NT2/D1 (cell line): ENCODE data around the gene ATG9B.

ENCODE experiments used
- DNase-seq: peaks from one replicate; pipeline ENCODE4 v3.0.0-alpha.2; 2011; ENCODE audit warnings: low read depth, low spot score
- H3K27me3 ChIP-seq: 2 replicates; pipeline ENCODE4 v1.6.0; 2011; ENCODE audit warnings: mild to moderate bottlenecking; ENCODE audit not compliant: insufficient read length, insufficient read depth
- H3K36me3 ChIP-seq: 2 replicates; pipeline ENCODE4 v1.6.1; 2011; ENCODE audit warnings: mild to moderate bottlenecking, low read length, mixed read lengths; ENCODE audit not compliant: insufficient read depth, insufficient read length
- H3K4me1 ChIP-seq: 2 replicates; pipeline ENCODE4 v1.5.1; 2011; ENCODE audit not compliant: insufficient read depth, insufficient read length
- H3K4me3 ChIP-seq: 2 replicates; pipeline ENCODE4 v1.5.1; 2011; ENCODE audit warnings: low read depth; ENCODE audit not compliant: insufficient read length
- H3K9ac ChIP-seq: 2 replicates; pipeline ENCODE4 v1.6.0; 2011; ENCODE audit warnings: low read depth; ENCODE audit not compliant: insufficient read length
- H3K9me3 ChIP-seq: 2 replicates; pipeline ENCODE4 v1.5.1; 2011; ENCODE audit warnings: mild to moderate bottlenecking, low read length; ENCODE audit not compliant: insufficient read depth
- SUZ12 ChIP-seq: IDR thresholded peaks from 2 replicates; pipeline ENCODE4 v1.6.1; 2011; ENCODE audit not compliant: insufficient read length, insufficient read depth; ENCODE audit errors: extremely low read depth
- YY1 ChIP-seq: IDR thresholded peaks from 2 replicates; pipeline ENCODE4 v1.6.1; 2011; ENCODE audit not compliant: insufficient read length, insufficient read depth
- ZNF274 ChIP-seq: IDR thresholded peaks from 2 replicates; pipeline ENCODE4 v1.6.1; 2011; ENCODE audit warnings: mild to moderate bottlenecking, low read depth, low read length

ATG9B gene

DNA sequence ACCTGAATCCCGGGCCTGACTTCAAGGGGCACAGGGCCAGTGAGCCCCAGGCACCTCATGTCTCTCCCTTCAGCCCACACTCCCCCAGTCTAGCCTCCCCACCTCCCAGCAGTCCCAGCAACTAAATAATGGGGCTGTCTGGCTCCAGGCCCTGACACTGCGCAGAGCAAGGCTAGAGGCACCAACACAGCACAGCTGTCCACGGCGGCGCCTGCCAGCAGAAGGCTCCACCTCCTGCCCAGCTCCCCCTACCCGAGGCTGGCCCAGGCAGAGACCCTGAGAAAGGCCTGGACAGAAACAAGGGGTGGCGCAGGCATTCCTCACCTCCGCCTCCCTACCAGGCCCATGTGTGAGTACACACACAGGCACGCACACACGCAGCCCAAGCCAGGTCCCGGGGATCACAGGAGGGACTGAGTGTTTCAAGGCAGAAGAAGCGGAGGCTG is 52.2 kb downstream of the ATG9B start:
- no peaks in the 10 kb centered on the region for H3K9me3 ChIP-seq
- H3K9ac ChIP-seq: no peak overlapping the region
- H3K36me3 ChIP-seq: no peaks in the 10 kb centered on the region
- H3K27me3 ChIP-seq: peaks cover 28% of the 10 kb centered on the region
- H3K4me3 ChIP-seq: no peak overlapping the region
- peaks cover 34% of the 10 kb centered on the region for H3K4me1 ChIP-seq
- DNase-seq: no peak
- no peak for TF ChIP-seq SUZ12
- TF ChIP-seq ZNF274: no peak
- TF ChIP-seq YY1: no peak

DNA sequence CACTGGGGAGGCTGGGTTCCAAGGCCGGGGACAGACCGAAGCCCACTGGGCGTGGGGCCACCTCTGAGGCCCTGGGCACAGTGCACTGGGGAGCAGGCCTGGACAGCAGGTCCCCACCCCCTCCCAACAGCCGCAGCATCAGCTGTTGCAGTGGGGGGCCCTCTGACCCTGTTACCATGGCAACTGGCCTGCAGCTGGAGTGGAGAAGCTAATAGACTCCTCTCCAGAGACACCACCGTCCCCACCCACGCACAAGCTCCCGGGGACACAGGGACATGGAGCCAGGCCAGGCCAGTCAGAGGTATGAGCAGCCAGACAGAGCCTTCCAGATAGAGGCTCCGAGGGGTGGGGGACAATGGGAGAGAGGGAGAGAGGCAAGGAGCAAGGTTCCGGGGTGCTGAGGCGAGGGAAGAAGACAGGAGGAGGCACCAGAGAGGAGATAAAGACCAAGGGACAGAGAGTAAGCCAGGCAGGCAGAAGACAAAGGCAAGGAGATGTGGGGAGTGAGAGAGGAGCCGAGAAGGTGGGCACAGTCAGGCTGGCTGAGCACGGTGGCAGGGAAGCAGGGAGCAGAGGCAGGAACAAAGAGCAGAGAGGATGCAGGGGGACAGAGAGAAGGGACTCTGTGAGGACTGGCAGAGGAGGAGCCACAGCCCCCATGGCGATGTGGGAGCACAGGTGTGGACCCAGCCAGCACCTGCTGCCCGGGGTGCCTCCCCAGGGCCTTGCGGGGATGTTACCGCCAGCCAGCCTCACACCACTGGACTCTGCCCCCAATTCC is 52.9 kb downstream of the ATG9B start:
- Histone ChIP-seq H3K4me3 (no peak overlapping the region), H3K9ac (no peak overlapping the region), H3K27me3 (peaks cover 24% of the 10 kb centered on the region), H3K4me1 (peaks cover 30% of the 10 kb centered on the region), H3K36me3 (no peaks in the 10 kb centered on the region), H3K9me3 (no peaks in the 10 kb centered on the region)
- DNase-seq: no peak
- no peak for TF ChIP-seq YY1
- no peak for TF ChIP-seq ZNF274
- TF ChIP-seq SUZ12: no peak

DNA sequence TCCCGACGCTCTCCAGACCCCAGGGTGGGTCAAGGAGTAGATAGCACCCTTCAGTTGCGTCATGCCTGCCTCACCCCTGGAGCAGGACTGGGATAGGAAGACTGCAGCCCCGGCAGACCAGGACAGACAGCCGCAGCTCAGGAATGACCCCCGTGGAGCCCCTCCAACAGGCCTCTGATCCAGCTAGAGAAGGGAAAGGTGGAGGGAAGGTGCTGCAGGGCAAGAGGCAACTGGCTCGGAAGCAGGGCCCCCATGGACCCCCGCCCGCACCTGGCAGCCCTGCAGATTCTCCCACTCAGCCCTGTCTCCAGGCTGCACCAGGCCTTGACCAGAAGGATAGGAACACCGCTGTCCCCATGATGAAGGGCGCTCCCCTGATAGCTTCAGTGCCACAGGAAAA is 53.9 kb downstream of the ATG9B start:
- Histone ChIP-seq H3K4me3 (no peak overlapping the region), H3K9ac (no peak overlapping the region), H3K27me3 (peaks cover 18% of the 10 kb centered on the region), H3K36me3 (no peaks in the 10 kb centered on the region), H3K4me1 (peaks cover 25% of the 10 kb centered on the region), H3K9me3 (no peaks in the 10 kb centered on the region)
- DNase-seq: no peak
- no peak for TF ChIP-seq ZNF274
- TF ChIP-seq YY1: no peak
- no peak for TF ChIP-seq SUZ12

DNA sequence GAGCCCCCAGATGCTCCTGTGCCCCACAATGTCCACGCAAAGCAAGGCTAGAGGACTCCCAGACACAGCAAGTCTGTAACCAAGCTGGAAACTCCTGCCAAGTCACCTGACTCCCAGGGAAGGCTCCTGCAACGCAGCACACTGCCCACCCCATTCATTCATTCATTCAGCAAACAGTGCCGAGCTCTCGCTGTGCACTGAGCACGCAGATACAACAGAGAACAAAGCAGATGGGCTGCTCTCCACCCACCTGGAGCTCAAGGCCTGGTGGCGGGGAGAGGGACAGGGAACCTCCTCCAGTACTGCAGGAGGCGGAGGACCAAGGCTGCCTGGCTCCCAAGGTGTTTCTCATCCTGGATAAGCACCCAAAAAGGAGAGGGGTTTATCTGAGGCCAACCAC is 54.8 kb downstream of the ATG9B start:
- H3K9me3 ChIP-seq: no peaks in the 10 kb centered on the region

DNA sequence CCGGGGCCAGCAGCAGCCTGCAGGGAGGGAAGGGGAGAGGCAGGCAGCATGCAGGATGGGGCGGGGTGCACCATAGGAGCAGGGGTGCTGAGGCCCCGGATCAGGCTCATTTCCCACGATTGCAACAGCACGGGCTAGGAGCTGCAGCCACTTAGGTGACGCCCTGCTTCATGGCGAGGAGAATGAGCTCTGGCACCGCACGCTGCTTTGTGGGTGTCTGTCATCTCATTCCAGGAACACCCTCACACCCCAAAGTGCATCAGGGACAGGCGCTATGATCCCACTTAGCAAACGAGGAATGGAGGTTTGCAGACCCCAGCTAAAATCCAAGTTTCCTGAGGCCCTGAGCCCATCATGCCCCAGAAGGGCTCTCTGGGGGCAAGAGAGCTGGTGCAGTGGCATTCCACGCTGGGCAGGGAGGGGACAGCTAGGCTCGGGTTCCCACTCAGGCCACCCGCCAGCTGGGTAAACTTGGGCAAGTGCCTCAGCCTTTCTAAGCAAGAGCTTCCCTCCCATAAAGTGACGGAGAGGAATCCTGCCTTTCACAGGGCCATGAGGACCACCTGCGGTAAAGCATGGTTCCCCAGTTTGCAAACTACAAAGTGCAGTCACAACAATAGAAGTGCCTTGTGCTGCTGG is 55.4 kb downstream of the ATG9B start:
- TF ChIP-seq YY1 (no peak), ZNF274 (no peak)
- Histone ChIP-seq H3K9ac (no peak overlapping the region), H3K36me3 (no peaks in the 10 kb centered on the region), H3K27me3 (peaks cover 9% of the 10 kb centered on the region), H3K9me3 (no peaks in the 10 kb centered on the region), H3K4me3 (no peak overlapping the region), H3K4me1 (peaks cover 33% of the 10 kb centered on the region)
- no peak for DNase-seq

More for the DNA sequence above, 54.8 kb downstream of the ATG9B start:
- TF ChIP-seq ZNF274 (no peak), SUZ12 (no peak), YY1 (no peak)
- Histone ChIP-seq H3K36me3 (no peaks in the 10 kb centered on the region), H3K27me3 (peaks cover 14% of the 10 kb centered on the region), H3K4me1 (peaks cover 31% of the 10 kb centered on the region), H3K9ac (no peak overlapping the region), H3K4me3 (no peak overlapping the region)
- DNase-seq: no peak

DNA sequence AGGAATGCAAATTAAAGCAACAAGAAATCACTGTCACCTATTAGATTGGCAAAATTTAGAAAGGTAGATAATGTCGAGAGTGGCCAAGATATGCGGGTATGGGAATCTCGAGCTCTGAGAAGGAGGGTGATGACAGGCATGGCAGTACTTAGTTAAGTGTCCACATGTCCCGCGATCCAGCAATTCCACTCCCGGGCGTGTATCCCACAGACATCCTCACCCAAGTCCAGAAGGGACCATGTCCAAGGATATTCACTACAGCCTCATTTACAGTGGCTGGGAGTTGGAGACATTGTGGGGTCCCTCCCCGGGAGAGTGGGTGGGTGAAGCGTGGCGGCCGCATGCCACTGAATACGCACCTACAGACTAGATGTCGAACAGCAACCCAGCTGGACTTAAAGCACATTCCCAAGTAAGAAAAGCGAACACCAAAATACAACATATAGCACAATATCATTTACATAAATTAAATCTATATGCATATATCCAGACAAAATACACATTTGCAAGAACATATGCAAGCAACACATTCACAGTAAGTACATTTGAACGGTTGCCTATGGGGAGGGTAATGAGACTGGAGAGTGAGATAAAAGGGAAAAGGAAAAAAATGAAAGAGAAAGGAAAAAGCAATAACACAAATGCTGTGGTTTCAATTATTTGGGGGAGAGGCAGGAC is 56.1 kb downstream of the ATG9B start:
- H3K36me3 ChIP-seq: no peaks in the 10 kb centered on the region
- peaks cover 3% of the 10 kb centered on the region for H3K27me3 ChIP-seq
- H3K9me3 ChIP-seq: no peaks in the 10 kb centered on the region

DNA sequence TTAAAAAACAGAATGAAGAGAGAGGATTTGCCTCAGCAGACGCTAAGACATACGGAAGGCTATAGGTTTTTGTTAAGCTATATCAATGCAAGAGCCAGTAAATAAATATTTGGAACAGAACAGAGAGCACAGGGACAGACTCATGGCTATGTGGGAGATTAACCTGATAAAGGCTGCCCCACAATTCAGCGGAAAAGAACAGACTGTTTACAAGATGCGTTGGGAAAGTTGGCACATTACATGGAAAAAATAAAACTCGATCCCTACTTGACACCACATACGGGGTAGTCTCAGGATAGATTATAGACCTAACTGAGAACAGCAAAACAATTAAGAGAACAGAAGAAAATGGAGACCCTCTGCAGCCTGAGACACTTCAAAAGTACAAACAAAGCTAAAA is 56.9 kb downstream of the ATG9B start:
- no peak overlapping the region for H3K4me3 ChIP-seq
- H3K27me3 ChIP-seq: no peaks in the 10 kb centered on the region
- no peak for DNase-seq
- H3K4me1 ChIP-seq: peaks cover 39% of the 10 kb centered on the region
- TF ChIP-seq ZNF274 (no peak), YY1 (no peak), SUZ12 (no peak)
- H3K36me3 ChIP-seq: no peaks in the 10 kb centered on the region
- no peak overlapping the region for H3K9ac ChIP-seq
- no peaks in the 10 kb centered on the region for H3K9me3 ChIP-seq

More for the DNA sequence above, 56.1 kb downstream of the ATG9B start:
- Histone ChIP-seq H3K4me3 (no peak overlapping the region), H3K9ac (no peak overlapping the region), H3K4me1 (peaks cover 36% of the 10 kb centered on the region)
- DNase-seq: no peak
- no peak for TF ChIP-seq YY1
- no peak for TF ChIP-seq ZNF274
- TF ChIP-seq SUZ12: no peak
